CD14-positive monocyte (primary cell): ENCODE data around the gene SLF2. TPM values are rescaled to one million over a fixed set of nuclear protein-coding genes. Genes with fewer than 3 reads are reported as not detected.

Experiments
- DNase-seq, 3 donors: peaks; one replicate each; pipeline ENCODE4 v3.0.0-alpha.2; 2011 to 2022
- H2AFZ ChIP-seq: 2 replicates; pipeline ENCODE4 v1.6.0; 2012; ENCODE audit warnings: mild to moderate bottlenecking, low read depth, low read length, inconsistent platforms; ENCODE audit not compliant: insufficient read depth, poor library complexity, severe bottlenecking
- H3K27ac ChIP-seq, 2 donors: 1 replicate in 1 of 2; 2 replicates in 1 of 2; pipeline ENCODE4 v1.5.1; 2012 to 2013; ENCODE audit warnings: low read length in 2 of 2, control low read depth in 1 of 2, inconsistent platforms in 1 of 2, low read depth in 1 of 2, mild to moderate bottlenecking in 1 of 2
- H3K27me3 ChIP-seq, 2 donors: one replicate each; pipeline versions ENCODE4 v1.6.0 to v1.6.1; 2011 to 2013; ENCODE audit warnings: low read length in 2 of 2; ENCODE audit not compliant: control insufficient read depth in 2 of 2, insufficient read depth in 2 of 2
- H3K36me3 ChIP-seq, 2 donors: replicated peaks in 1 of 2; 1 replicate in 1 of 2; 2 replicates in 1 of 2; pipeline versions ENCODE4 v1.5.1 to v1.6.1; 2012 to 2013; ENCODE audit warnings: low read length in 2 of 2, control low read depth in 1 of 2, inconsistent platforms in 1 of 2, mild to moderate bottlenecking in 1 of 2; ENCODE audit not compliant: insufficient read depth in 2 of 2, control insufficient read depth in 1 of 2
- H3K4me1 ChIP-seq, 2 donors: 1 replicate in 1 of 2; 2 replicates in 1 of 2; pipeline versions ENCODE4 v1.5.1 to v1.6.1; 2012 to 2013; ENCODE audit warnings: low read length in 2 of 2, control low read depth in 1 of 2, inconsistent platforms in 1 of 2, mild to moderate bottlenecking in 1 of 2, moderate library complexity in 1 of 2; ENCODE audit not compliant: insufficient read depth in 2 of 2, control insufficient read depth in 1 of 2
- H3K4me2 ChIP-seq: replicated peaks from 2 replicates; pipeline ENCODE3; 2012; ENCODE audit warnings: low read length, moderate library complexity, mild to moderate bottlenecking; ENCODE audit not compliant: poor library complexity, severe bottlenecking; ENCODE audit errors: extremely low read depth
- H3K4me3 ChIP-seq, 3 experiments: fragments of 200-600 bp in 1 of 3; sonication (generic) in 1 of 3; replicated peaks in 1 of 3; 1 replicate in 2 of 3; 2 replicates in 1 of 3; pipeline ENCODE4 v1.5.1; 2011 to 2013; ENCODE audit warnings: low read length in 3 of 3, mild to moderate bottlenecking in 3 of 3, control low read depth in 2 of 3, low read depth in 2 of 3, inconsistent platforms in 1 of 3, moderate library complexity in 1 of 3
- H3K79me2 ChIP-seq: 2 replicates; pipeline ENCODE4 v1.6.0; 2012; ENCODE audit warnings: mild to moderate bottlenecking, control low read depth, inconsistent platforms, low read length, moderate library complexity; ENCODE audit not compliant: insufficient read depth
- H3K9ac ChIP-seq: 2 replicates; pipeline ENCODE4 v1.6.0; 2017; ENCODE audit warnings: low read length, mild to moderate bottlenecking; ENCODE audit not compliant: insufficient read depth, poor library complexity, severe bottlenecking
- H3K9me3 ChIP-seq, 2 donors: replicated peaks in 1 of 2; 1 replicate in 1 of 2; 2 replicates in 1 of 2; pipeline versions ENCODE4 v1.5.1 to v1.6.1; 2012 to 2013; ENCODE audit warnings: low read length in 2 of 2, control low read depth in 1 of 2; ENCODE audit not compliant: control insufficient read depth in 1 of 2, insufficient read depth in 1 of 2
- H4K20me1 ChIP-seq: 2 replicates; pipeline ENCODE4 v1.6.0; 2012; ENCODE audit warnings: mild to moderate bottlenecking, low read length, control low read depth, moderate library complexity; ENCODE audit not compliant: insufficient read depth
- H3K27ac Mint-ChIP-seq, 7 donors: one replicate each; pipeline ENCODE4 v1.8.0; 2020; ENCODE audit warnings: mild to moderate bottlenecking in 7 of 7, mixed read lengths in 7 of 7, moderate library complexity in 6 of 7, inconsistent platforms in 2 of 7
- H3K27me3 Mint-ChIP-seq, 3 donors: one replicate each; pipeline ENCODE4 v1.8.0; 2021 to 2022; ENCODE audit warnings: low read depth in 3 of 3, mild to moderate bottlenecking in 3 of 3, mixed read lengths in 3 of 3, moderate library complexity in 3 of 3, inconsistent platforms in 1 of 3
- H3K36me3 Mint-ChIP-seq, 2 donors: one replicate each; pipeline ENCODE4 v1.8.0; 2020; ENCODE audit warnings: mixed read lengths in 2 of 2, inconsistent platforms in 1 of 2, mild to moderate bottlenecking in 1 of 2
- H3K4me1 Mint-ChIP-seq: one replicate; pipeline ENCODE4 v1.8.0; 2020; ENCODE audit warnings: mild to moderate bottlenecking, mixed read lengths
- H3K4me3 Mint-ChIP-seq, 2 donors: one replicate each; pipeline ENCODE4 v1.8.0; 2020; ENCODE audit warnings: mild to moderate bottlenecking in 2 of 2, mixed read lengths in 2 of 2, moderate library complexity in 1 of 2
- H3K9me3 Mint-ChIP-seq, 7 donors: one replicate each; pipeline ENCODE4 v1.8.0; 2020 to 2022; ENCODE audit warnings: mixed read lengths in 7 of 7, mild to moderate bottlenecking in 6 of 7, moderate library complexity in 6 of 7, inconsistent platforms in 2 of 7
- CTCF ChIP-seq: fragments of 200-600 bp; IDR thresholded peaks from one replicate; pipeline ENCODE4 v1.8.0; 2022; ENCODE audit warnings: antibody characterized with exemption, mild to moderate bottlenecking
- WGBS: methylation state at CpG from one replicate; pipeline ENCODE4 v1.1.5; 2013; ENCODE audit warnings: missing lambda C conversion rate; ENCODE audit not compliant: insufficient coverage; 5-methylcytosine and 5-hydroxymethylcytosine counted together
- intact Hi-C, 2 donors: fragments of 100-400 bp; cut with micrococcal nuclease; formaldehyde crosslinking; loops; one replicate each; pipeline versions ENCODE4 v1.15.0 to v1.15.1; 2023
- polyA plus RNA-seq, 3 donors: library from polyadenylated mRNA; depleted of rRNA in 1 of 3; unstranded in 2 of 3; stranded (reverse) in 1 of 3; fragments of 300-500 nt in 2 of 3; fragments of >200 nt in 1 of 3; fragmentation: Illumina TruSeq in 2 of 3; gene quantifications; 1 replicate in 2 of 3; 2 replicates in 1 of 3; pipeline ENCODE4 v1.2.3, GENCODE V29; 2012 to 2021

Gene SLF2
- polyA plus RNA-seq, 3 donors: 5.8 to 11.3 (median 6.4) TPM

GRCh38 chr10:100976906-100977305 is 64.1 kb downstream of the SLF2 start:
- Mint-ChIP-seq H3K9me3 (peaks cover 0 to 1% (median 0%) of the 10 kb centered on the region in 7 donors), H3K27me3 (peaks cover 0 to 2% (median 0%) of the 10 kb centered on the region in 3 donors), H3K36me3 (peaks cover 18 to 23% of the 10 kb centered on the region in 2 donors), H3K4me3 (no peak overlapping the region), H3K27ac (no peak overlapping the region), H3K4me1 (no peaks in the 10 kb centered on the region)
- no peak overlapping the region for H3K9ac ChIP-seq
- TF ChIP-seq CTCF: no peak
- 94% methylated on average over 3 of the region's 3 CpGs for WGBS
- no peaks in the 10 kb centered on the region for H4K20me1 ChIP-seq
- H3K27me3 ChIP-seq: no peaks in the 10 kb centered on the region
- no peak overlapping the region for H3K4me2 ChIP-seq
- H3K4me1 ChIP-seq: no peaks in the 10 kb centered on the region
- H2AFZ ChIP-seq: no peak overlapping the region
- no peak overlapping the region for H3K4me3 ChIP-seq
- no peaks in the 10 kb centered on the region for H3K79me2 ChIP-seq
- intact Hi-C loops: no loop called here
- no peak for DNase-seq
- H3K9me3 ChIP-seq: no peaks in the 10 kb centered on the region
- H3K27ac ChIP-seq: no peak overlapping the region
- H3K36me3 ChIP-seq: peaks cover 11 to 25% of the 10 kb centered on the region in 2 donors

GRCh38 chr10:100977436-100977835 is 64.7 kb downstream of the SLF2 start:
- peaks cover 24 to 27% of the 10 kb centered on the region in 2 donors for H3K36me3 Mint-ChIP-seq
- H3K4me1 ChIP-seq: no peaks in the 10 kb centered on the region
- H3K27me3 Mint-ChIP-seq: peaks cover 0 to 2% (median 0%) of the 10 kb centered on the region in 3 donors
- H3K36me3 ChIP-seq: peaks cover 11 to 30% of the 10 kb centered on the region in 2 donors
- peaks cover 0 to 1% (median 0%) of the 10 kb centered on the region in 7 donors for H3K9me3 Mint-ChIP-seq
- TF ChIP-seq CTCF: no peak
- DNase-seq: no peak
- no peak overlapping the region for H3K4me3 Mint-ChIP-seq
- no peak overlapping the region for H3K4me3 ChIP-seq
- H3K27ac Mint-ChIP-seq: no peak overlapping the region
- H4K20me1 ChIP-seq: no peaks in the 10 kb centered on the region
- H3K27ac ChIP-seq: no peak overlapping the region
- no peaks in the 10 kb centered on the region for H3K27me3 ChIP-seq
- H3K4me2 ChIP-seq: no peak overlapping the region
- H3K4me1 Mint-ChIP-seq: no peaks in the 10 kb centered on the region
- H2AFZ ChIP-seq: no peak overlapping the region
- no peak overlapping the region for H3K9ac ChIP-seq
- no peaks in the 10 kb centered on the region for H3K9me3 ChIP-seq
- H3K79me2 ChIP-seq: no peaks in the 10 kb centered on the region
- intact Hi-C loops: no loop called here
- no CpG with 5 or more reads among the region's 6 CpGs for WGBS
